HL-60 (cell line): ENCODE measurements around the gene CLDN6.
A peak's percentile ranks its signal among the peaks of the same experiment; 100 is the strongest.

ENCODE experiments used
- DNase-seq, 2 experiments: peaks; one replicate each; pipeline ENCODE4 v3.0.0-alpha.2; 2010 to 2020; ENCODE audit warnings: low read depth in 1 of 2, low spot score in 1 of 2
- H3K27ac ChIP-seq: fragments of 250-450 bp; sonication (Bioruptor Pico); replicated peaks from 2 replicates; pipeline ENCODE4 v1.5.1; 2020; ENCODE audit warnings: mild to moderate bottlenecking, moderate library complexity
- H3K27me3 ChIP-seq: fragments of 250-450 bp; sonication (Bioruptor Pico); 2 replicates; pipeline ENCODE4 v1.5.1; 2021; ENCODE audit warnings: mild to moderate bottlenecking, moderate library complexity; ENCODE audit not compliant: insufficient read depth, poor library complexity, severe bottlenecking
- H3K4me3 ChIP-seq: replicated peaks from 2 replicates; pipeline ENCODE4 v1.5.1; 2011; ENCODE audit warnings: mild to moderate bottlenecking, control low read depth, low read length; ENCODE audit not compliant: insufficient read depth
- CTCF ChIP-seq: IDR thresholded peaks from one replicate; pipeline ENCODE4 v1.5.1; 2011; ENCODE audit warnings: low read length, control low read depth, inconsistent platforms; ENCODE audit not compliant: insufficient read depth
- GABPA ChIP-seq: IDR thresholded peaks from 2 replicates; pipeline ENCODE4 v1.6.1; 2012; ENCODE audit warnings: low read depth
- POLR2AphosphoS5 ChIP-seq: IDR thresholded peaks from 2 replicates; pipeline ENCODE4 v1.6.1; 2012; ENCODE audit warnings: low read depth
- REST ChIP-seq: IDR thresholded peaks from 2 replicates; pipeline ENCODE4 v1.6.1; 2012; ENCODE audit warnings: low read depth; ENCODE audit not compliant: insufficient replicate concordance
- SPI1 ChIP-seq: IDR thresholded peaks from 2 replicates; pipeline ENCODE4 v1.6.1; 2012; ENCODE audit warnings: low read depth, mild to moderate bottlenecking, borderline replicate concordance

The CLDN6 gene

GRCh38 chr16:3021449-3022207 lies 3.6 kb upstream of the CLDN6 start:
- H3K27ac ChIP-seq, result peak overlapping the region; percentile 72
- peak overlapping the region; percentile 70 for H3K4me3 ChIP-seq
- TF ChIP-seq CTCF (peak; percentile 11), POLR2AphosphoS5 (no peak), SPI1 (no peak), GABPA (no peak), REST (no peak)
- H3K27me3 ChIP-seq, result no peaks in the 10 kb centered on the region
- peak; percentile 71 to 78 for DNase-seq

GRCh38 chr16:3020604-3021448 lies 2.8 kb upstream of the CLDN6 start:
- Histone ChIP-seq H3K27me3 (no peaks in the 10 kb centered on the region), H3K27ac (peak overlapping the region; percentile 72), H3K4me3 (peak overlapping the region; percentile 70)
- TF ChIP-seq POLR2AphosphoS5 (no peak), GABPA (no peak), CTCF (no peak), REST (no peak), SPI1 (no peak)
- peak in 1 of 2 experiments; percentile 15 for DNase-seq

DNA sequence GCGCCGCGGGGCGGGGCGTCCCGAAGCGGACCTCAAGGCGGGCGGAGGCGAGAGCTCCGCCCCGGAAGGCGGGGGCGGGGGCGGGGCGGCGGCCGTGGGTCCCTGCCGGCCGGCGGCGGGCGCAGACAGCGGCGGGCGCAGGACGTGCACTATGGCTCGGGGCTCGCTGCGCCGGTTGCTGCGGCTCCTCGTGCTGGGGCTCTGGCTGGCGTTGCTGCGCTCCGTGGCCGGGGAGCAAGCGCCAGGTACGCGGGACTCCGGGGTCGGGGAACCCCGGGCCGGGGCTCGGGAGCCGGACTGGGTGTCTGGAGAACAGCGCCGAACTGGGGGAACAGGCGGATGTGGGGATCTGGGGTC lies 2.2 kb upstream of the CLDN6 start, which contains the start of gene TNFRSF12A:
Gene TNFRSF12A (plus strand): TSS at position 122 of the 357 bp plus-strand sequence. CDS start 30 bp downstream, at position 152.
- DNase-seq, result peak in 1 of 2 experiments; percentile 70
- TF ChIP-seq CTCF, result no peak
- no peak for TF ChIP-seq SPI1
- TF ChIP-seq GABPA, result no peak
- no peak for TF ChIP-seq REST
- TF ChIP-seq POLR2AphosphoS5, result peak; percentile 66; the same call in 1 of the 2 replicates
- no peaks in the 10 kb centered on the region for H3K27me3 ChIP-seq
- peak within 1 kb of the TSS; percentile 72 for H3K27ac ChIP-seq
- peak within 1 kb of the TSS; percentile 70 for H3K4me3 ChIP-seq
